Activated B cell treated with CpG ODN at 0.5 μM for 24 hours (primary cell): ENCODE measurements around the gene UBE2E2. TPM values are rescaled to one million over a fixed set of nuclear protein-coding genes. Genes with fewer than 3 reads are reported as not detected.
A peak's percentile ranks its signal among the peaks of the same experiment; 100 is the strongest.

Experiments
- ATAC-seq: fragments of 200-7000 bp; cut with Tn5 transposase; one replicate; pipeline ENCODE4 v1.10.0; 2021; ENCODE audit warnings: low read depth, mild to moderate bottlenecking, moderate library complexity
- CTCF ChIA-PET: fragments of 350-600 bp; sonication (Branson Sonifier 250); formaldehyde crosslinking; loops from one replicate; lab custom pipeline; 2021; ENCODE audit warnings: antibody characterized with exemption; lab: Charles Lee
- POLR2A ChIA-PET: fragments of 350-600 bp; sonication (Branson Sonifier 250); formaldehyde crosslinking; loops from one replicate; lab custom pipeline; 2021; ENCODE audit warnings: antibody characterized with exemption; lab: Charles Lee
- DNase-seq: peaks from one replicate; pipeline ENCODE4 v3.0.0; 2022
- H3K27ac Mint-ChIP-seq: one replicate; pipeline ENCODE4 v1.8.0; 2020; ENCODE audit warnings: mixed read lengths
- H3K27me3 Mint-ChIP-seq: one replicate; pipeline ENCODE4 v1.8.0; 2021; ENCODE audit warnings: mixed read lengths
- H3K36me3 Mint-ChIP-seq: one replicate; pipeline ENCODE4 v1.8.0; 2021; ENCODE audit warnings: low read depth, mixed read lengths
- H3K4me1 Mint-ChIP-seq: one replicate; pipeline ENCODE4 v1.8.0; 2021; ENCODE audit warnings: mixed read lengths
- H3K4me3 Mint-ChIP-seq: one replicate; pipeline ENCODE4 v1.8.0; 2020; ENCODE audit warnings: mild to moderate bottlenecking, mixed read lengths
- H3K9me3 Mint-ChIP-seq: one replicate; pipeline ENCODE4 v1.8.0; 2020; ENCODE audit warnings: mixed read lengths
- CTCF ChIP-seq: fragments of 200-600 bp; IDR thresholded peaks from one replicate; pipeline ENCODE4 v1.8.0; 2022; ENCODE audit warnings: antibody characterized with exemption, mild to moderate bottlenecking
- intact Hi-C: fragments of 100-400 bp; cut with micrococcal nuclease; formaldehyde crosslinking; loops from one replicate; pipeline ENCODE4 v1.15.1; 2024
- total RNA-seq: library from RNA; stranded (reverse); gene quantifications from 2 replicates; pipeline ENCODE4 v1.2.3, GENCODE V29; 2022

Gene UBE2E2
- 47.0 and 48.5 TPM in 2 replicates for total RNA-seq

GRCh38 chr3:23202921-23203707 lies at the start of gene UBE2E2:
TSS of gene UBE2E2 (plus strand) at chr3:23203327.
- peaks cover 8% of the 10 kb centered on the region for H3K36me3 Mint-ChIP-seq
- DNase-seq (peak; percentile 82), ATAC-seq (peak; percentile 73)
- intact Hi-C loops = loop anchor here (1.0 to 10.0 kb wide), 9 partner anchors 18 to 1302 kb away; partner anchors contain the start of genes NKIRAS1 and RPL15
- TF ChIP-seq CTCF = no peak
- H3K27ac Mint-ChIP-seq = peak within 1 kb of the TSS; percentile 91
- peak within 1 kb of the TSS; percentile 97 for H3K4me3 Mint-ChIP-seq
- H3K4me1 Mint-ChIP-seq = peaks cover 40% of the 10 kb centered on the region
- ChIA-PET POLR2A (interaction anchor here (0.8 to 1.0 kb wide), 2 partner anchors 21 to 175 kb away, joined by 6 to 9 read pairs; no protein-coding TSS in a partner anchor), CTCF (no interaction called here)
- no peaks in the 10 kb centered on the region for H3K9me3 Mint-ChIP-seq
- no peaks in the 10 kb centered on the region for H3K27me3 Mint-ChIP-seq

- H3K4me1 Mint-ChIP-seq = no peaks in the 10 kb centered on the region
- ATAC-seq = no peak
- no peak overlapping the region for H3K27ac Mint-ChIP-seq
- no peak overlapping the region for H3K4me3 Mint-ChIP-seq
- H3K27me3 Mint-ChIP-seq = no peaks in the 10 kb centered on the region
- H3K9me3 Mint-ChIP-seq = peaks cover 9% of the 10 kb centered on the region
- no peak for DNase-seq
- ChIA-PET POLR2A (no interaction called here), CTCF (no interaction called here)
- TF ChIP-seq CTCF = no peak
- H3K36me3 Mint-ChIP-seq = no peaks in the 10 kb centered on the region
- intact Hi-C loops = no loop called here
Measured at GRCh38 chr3:23153436-23153835, 49.7 kb upstream of the UBE2E2 start.

- intact Hi-C loops = no loop called here
- Mint-ChIP-seq H3K4me3 (no peak overlapping the region), H3K36me3 (no peaks in the 10 kb centered on the region), H3K27ac (no peak overlapping the region), H3K4me1 (peaks cover 18% of the 10 kb centered on the region), H3K9me3 (peaks cover 9% of the 10 kb centered on the region), H3K27me3 (no peaks in the 10 kb centered on the region)
- ChIA-PET POLR2A (no interaction called here), CTCF (no interaction called here)
- TF ChIP-seq CTCF = no peak
- ATAC-seq = no peak
- DNase-seq = no peak
Measured at GRCh38 chr3:23157331-23157730, 45.8 kb upstream of the UBE2E2 start.

- Mint-ChIP-seq H3K36me3 (no peaks in the 10 kb centered on the region), H3K9me3 (peaks cover 6% of the 10 kb centered on the region), H3K27ac (no peak overlapping the region), H3K4me1 (peaks cover 31% of the 10 kb centered on the region), H3K4me3 (no peak overlapping the region), H3K27me3 (no peaks in the 10 kb centered on the region)
- no peak for TF ChIP-seq CTCF
- ChIA-PET POLR2A (no interaction called here), CTCF (no interaction called here)
- DNase-seq = no peak
- no peak for ATAC-seq
- intact Hi-C loops = no loop called here
Measured at GRCh38 chr3:23159929-23160328, 43.2 kb upstream of the UBE2E2 start.

GRCh38 chr3:23161308-23161707 lies 41.8 kb upstream of the UBE2E2 start:
- ATAC-seq (no peak), DNase-seq (no peak)
- no peak for TF ChIP-seq CTCF
- CTCF ChIA-PET = no interaction called here
- H3K27ac Mint-ChIP-seq = no peak overlapping the region
- H3K27me3 Mint-ChIP-seq = no peaks in the 10 kb centered on the region
- H3K4me3 Mint-ChIP-seq = no peak overlapping the region
- no peaks in the 10 kb centered on the region for H3K36me3 Mint-ChIP-seq
- peaks cover 31% of the 10 kb centered on the region for H3K4me1 Mint-ChIP-seq
- intact Hi-C loops = no loop called here
- POLR2A ChIA-PET = no interaction called here
- no peaks in the 10 kb centered on the region for H3K9me3 Mint-ChIP-seq
